Parathyroid adenoma (tissue), 2 donors: ENCODE results near the gene TMEM134.

Experiments used
- H2AFZ ChIP-seq: fragments of 300-600 bp; sonication (generic); one replicate; pipeline ENCODE4 v1.7.0; 2017; ENCODE audit warnings: antibody characterized with exemption, mild to moderate bottlenecking
- H3K27ac ChIP-seq: fragments of 300-600 bp; sonication (generic); one replicate; pipeline ENCODE4 v1.7.0; 2017
- H3K27me3 ChIP-seq: fragments of 300-600 bp; sonication (generic); one replicate; pipeline ENCODE4 v1.7.0; 2017; ENCODE audit warnings: low read length; ENCODE audit not compliant: control insufficient read depth, insufficient read depth
- H3K36me3 ChIP-seq: fragments of 300-600 bp; sonication (generic); one replicate; pipeline ENCODE4 v1.7.0; 2017; ENCODE audit warnings: low read length; ENCODE audit not compliant: control insufficient read depth, insufficient read depth
- H3K4me1 ChIP-seq: fragments of 300-600 bp; sonication (generic); one replicate; pipeline ENCODE4 v1.7.0; 2017; ENCODE audit warnings: control low read depth
- H3K4me2 ChIP-seq: fragments of 300-600 bp; sonication (generic); one replicate; pipeline ENCODE4 v1.7.0; 2017; ENCODE audit warnings: low read length
- H3K4me3 ChIP-seq: fragments of 300-600 bp; sonication (generic); one replicate; pipeline ENCODE4 v1.7.0; 2017; ENCODE audit warnings: low read depth, low read length
- H3K79me2 ChIP-seq: fragments of 300-600 bp; sonication (generic); one replicate; pipeline ENCODE4 v1.7.0; 2017; ENCODE audit warnings: control low read depth
- H3K9ac ChIP-seq: fragments of 300-600 bp; sonication (generic); one replicate; pipeline ENCODE4 v1.7.0; 2017; ENCODE audit warnings: mild to moderate bottlenecking
- H3K9me3 ChIP-seq: fragments of 300-600 bp; sonication (generic); one replicate; pipeline ENCODE4 v1.7.0; 2017; ENCODE audit warnings: low read length; ENCODE audit not compliant: control insufficient read depth
- TF ChIP-seq, protein P1 (sequence below): fragments of 300-600 bp; sonication (generic); IDR thresholded peaks from one replicate; pipeline ENCODE4 v1.7.0; 2017; ENCODE audit warnings: antibody characterized with exemption, mild to moderate bottlenecking
- donor health status: primary hyperparathyroidism.

The TMEM134 gene

DNA sequence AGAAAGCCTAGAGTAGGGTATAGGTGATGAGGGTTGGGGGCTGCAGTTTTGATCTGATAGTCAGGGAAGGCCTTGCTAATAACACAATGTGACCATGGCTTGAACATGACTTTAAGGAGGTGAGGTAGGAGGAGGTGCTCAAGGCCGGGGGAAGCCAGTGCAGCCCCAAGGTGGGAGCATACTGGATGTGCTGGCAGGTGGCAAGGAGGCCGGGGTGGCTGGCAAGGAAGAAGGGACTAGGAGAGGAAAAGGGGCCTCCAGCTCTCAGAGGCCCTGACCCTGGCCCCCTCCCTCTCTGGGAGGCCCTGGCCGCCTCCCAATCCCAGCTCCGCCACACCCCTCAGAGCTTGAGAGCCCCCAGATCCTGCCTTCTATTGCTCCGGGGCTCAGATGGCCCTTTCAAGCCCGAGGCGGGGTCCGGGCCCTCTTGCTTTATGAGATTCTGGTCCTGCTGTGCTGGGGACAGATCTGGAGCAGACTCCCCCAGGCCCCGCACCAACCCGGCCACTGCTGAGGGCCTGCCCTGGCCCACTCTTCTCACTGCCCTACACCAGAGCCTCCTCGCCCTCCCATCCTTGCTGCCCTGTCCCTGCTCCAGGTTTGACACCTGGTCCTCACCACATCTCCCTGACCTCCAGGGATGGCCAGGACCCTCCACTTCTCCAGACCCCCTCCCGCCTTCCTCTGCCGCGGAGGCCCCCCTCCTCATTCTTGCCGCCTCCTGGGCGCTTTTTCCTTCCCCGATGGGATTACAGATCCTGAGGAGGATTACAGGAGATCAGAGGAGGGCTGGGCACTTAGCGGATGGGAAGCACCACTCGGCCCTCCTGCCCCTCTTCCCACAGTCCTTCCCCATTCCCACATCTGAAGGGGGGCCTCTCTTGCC lies 34.3 kb upstream of the TMEM134 start:
- TF ChIP-seq, protein P1, sequence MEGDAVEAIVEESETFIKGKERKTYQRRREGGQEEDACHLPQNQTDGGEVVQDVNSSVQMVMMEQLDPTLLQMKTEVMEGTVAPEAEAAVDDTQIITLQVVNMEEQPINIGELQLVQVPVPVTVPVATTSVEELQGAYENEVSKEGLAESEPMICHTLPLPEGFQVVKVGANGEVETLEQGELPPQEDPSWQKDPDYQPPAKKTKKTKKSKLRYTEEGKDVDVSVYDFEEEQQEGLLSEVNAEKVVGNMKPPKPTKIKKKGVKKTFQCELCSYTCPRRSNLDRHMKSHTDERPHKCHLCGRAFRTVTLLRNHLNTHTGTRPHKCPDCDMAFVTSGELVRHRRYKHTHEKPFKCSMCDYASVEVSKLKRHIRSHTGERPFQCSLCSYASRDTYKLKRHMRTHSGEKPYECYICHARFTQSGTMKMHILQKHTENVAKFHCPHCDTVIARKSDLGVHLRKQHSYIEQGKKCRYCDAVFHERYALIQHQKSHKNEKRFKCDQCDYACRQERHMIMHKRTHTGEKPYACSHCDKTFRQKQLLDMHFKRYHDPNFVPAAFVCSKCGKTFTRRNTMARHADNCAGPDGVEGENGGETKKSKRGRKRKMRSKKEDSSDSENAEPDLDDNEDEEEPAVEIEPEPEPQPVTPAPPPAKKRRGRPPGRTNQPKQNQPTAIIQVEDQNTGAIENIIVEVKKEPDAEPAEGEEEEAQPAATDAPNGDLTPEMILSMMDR: no peak
- no peak overlapping the region for H2AFZ ChIP-seq
- peaks cover 10% of the 10 kb centered on the region for H3K4me1 ChIP-seq
- no peak overlapping the region for H3K4me3 ChIP-seq
- peak overlapping the region; percentile 25 for H3K4me2 ChIP-seq
- no peaks in the 10 kb centered on the region for H3K79me2 ChIP-seq
- no peaks in the 10 kb centered on the region for H3K27me3 ChIP-seq
- H3K27ac ChIP-seq: no peak overlapping the region
- no peak overlapping the region for H3K9ac ChIP-seq
- no peaks in the 10 kb centered on the region for H3K36me3 ChIP-seq
- H3K9me3 ChIP-seq: no peaks in the 10 kb centered on the region

DNA sequence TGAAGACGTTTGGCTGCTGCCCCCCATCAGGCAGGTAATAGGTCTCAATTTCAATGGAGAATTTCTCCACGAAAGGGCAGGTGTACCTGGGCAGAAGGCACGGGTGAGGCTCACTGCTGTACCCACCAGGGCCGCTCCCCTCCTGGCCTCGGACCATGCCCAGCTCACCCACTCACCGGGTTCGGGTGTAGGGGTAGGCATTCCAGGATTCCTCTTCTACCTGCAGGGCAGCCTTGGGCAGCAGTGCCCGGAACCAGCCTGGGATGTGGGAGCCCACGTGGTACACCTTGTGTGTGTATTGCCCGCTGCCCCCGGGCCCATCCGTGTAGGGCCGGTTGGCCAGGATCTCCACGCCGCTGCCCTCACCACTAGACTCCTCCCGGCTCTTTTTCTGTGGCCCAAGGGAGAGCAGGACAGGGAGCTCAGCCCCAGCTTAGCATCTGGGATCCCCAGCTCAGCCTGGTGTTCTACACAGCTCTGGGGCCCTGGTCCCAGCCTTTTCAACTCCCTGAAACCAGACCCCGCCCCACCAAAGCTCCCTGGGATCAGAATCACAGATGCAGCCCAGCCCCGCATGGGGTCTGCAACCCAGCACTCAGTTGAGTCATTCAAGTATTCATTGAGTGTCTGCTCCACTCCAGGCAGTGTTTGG lies 33.4 kb upstream of the TMEM134 start:
- TF ChIP-seq, protein P1: no peak
- Histone ChIP-seq H3K9me3 (no peaks in the 10 kb centered on the region), H3K79me2 (no peaks in the 10 kb centered on the region), H3K27me3 (no peaks in the 10 kb centered on the region), H3K4me1 (peaks cover 10% of the 10 kb centered on the region), H3K9ac (no peak overlapping the region), H3K27ac (no peak overlapping the region), H3K4me2 (no peak overlapping the region), H2AFZ (no peak overlapping the region), H3K36me3 (no peaks in the 10 kb centered on the region), H3K4me3 (no peak overlapping the region)

DNA sequence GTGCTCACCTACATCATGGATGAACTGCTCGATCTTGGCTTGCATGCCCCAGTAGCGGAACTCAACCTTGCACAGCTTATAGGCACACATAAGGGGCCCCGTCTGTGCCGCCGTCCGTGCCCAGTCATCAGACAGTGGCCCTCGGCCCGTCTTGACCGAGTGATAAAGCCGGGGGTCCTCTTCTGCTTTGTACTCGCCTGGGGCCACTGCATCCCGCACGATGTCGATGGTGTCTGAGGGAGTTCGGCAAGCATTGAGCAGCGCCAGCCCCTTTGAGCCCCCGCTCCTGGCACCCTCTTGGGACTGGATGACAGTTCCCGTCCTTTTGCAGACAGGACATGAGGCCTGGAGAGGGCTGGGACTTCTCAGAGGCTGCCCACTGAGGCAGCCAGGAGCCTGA lies 32.8 kb upstream of the TMEM134 start:
- Histone ChIP-seq H3K4me2 (no peak overlapping the region), H3K4me3 (no peak overlapping the region), H3K9me3 (no peaks in the 10 kb centered on the region), H3K27ac (no peak overlapping the region), H3K36me3 (no peaks in the 10 kb centered on the region), H2AFZ (no peak overlapping the region), H3K4me1 (peaks cover 6% of the 10 kb centered on the region), H3K9ac (no peak overlapping the region), H3K79me2 (no peaks in the 10 kb centered on the region), H3K27me3 (no peaks in the 10 kb centered on the region)
- TF ChIP-seq, protein P1: no peak

DNA sequence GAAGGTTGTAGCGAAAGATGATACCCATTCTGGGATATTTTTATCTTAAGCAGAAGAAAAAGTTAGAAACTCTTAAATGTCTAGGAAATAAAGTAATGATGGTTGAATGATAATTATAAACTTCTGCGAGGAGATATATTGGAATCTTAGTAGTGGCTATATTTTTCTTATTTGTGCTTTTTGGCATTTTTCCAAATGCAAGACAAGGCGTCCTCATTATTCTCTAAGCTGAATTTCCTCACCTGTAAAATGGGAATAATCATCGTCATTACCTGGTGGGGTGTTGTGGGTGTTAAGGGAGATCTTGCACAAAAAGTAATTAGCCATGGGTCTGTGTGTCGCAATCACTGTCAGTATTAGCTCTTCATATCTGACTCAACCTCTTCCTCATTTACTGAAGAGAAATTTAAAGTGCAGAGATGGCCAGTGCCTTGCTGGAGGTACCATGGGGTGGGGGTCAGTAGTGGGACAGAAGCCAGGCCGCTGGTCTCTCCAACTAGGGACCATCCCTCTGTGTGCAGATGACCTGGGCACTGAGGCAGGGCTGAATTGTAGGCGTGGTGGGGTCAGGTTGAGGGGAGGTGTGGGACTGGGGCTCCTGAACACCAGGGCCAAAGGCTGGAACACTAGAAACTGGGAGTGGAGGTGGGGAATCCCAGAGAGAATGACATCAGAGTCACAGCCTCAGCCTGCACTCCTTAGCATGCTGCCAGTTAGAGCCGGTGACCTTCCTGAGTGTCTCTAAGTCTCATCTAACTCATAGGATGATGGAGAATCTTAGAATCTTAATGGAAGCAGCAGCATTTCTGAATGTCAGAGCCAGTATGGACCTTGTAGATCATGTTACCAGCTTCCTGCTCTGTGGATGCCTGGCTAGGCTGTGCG lies 32.0 kb upstream of the TMEM134 start:
- H3K79me2 ChIP-seq: no peaks in the 10 kb centered on the region
- H3K9me3 ChIP-seq: no peaks in the 10 kb centered on the region
- H2AFZ ChIP-seq: no peak overlapping the region
- H3K4me2 ChIP-seq: no peak overlapping the region
- no peak overlapping the region for H3K4me3 ChIP-seq
- no peak overlapping the region for H3K27ac ChIP-seq
- H3K4me1 ChIP-seq: peaks cover 6% of the 10 kb centered on the region
- TF ChIP-seq, protein P1: no peak
- no peaks in the 10 kb centered on the region for H3K27me3 ChIP-seq
- H3K36me3 ChIP-seq: no peaks in the 10 kb centered on the region
- H3K9ac ChIP-seq: no peak overlapping the region
